H1 (cell line): ENCODE data around the gene MMP8. TPM values are rescaled to one million over a fixed set of nuclear protein-coding genes. Genes with fewer than 3 reads are reported as not detected.

ENCODE experiments used
- CBX8 ChIP-seq: fragments of 300-800, 300-1000 bp; sonication (generic); IDR thresholded peaks from 2 replicates; pipeline ENCODE4 v1.7.1; 2016; ENCODE audit warnings: low read depth, low read length, borderline replicate concordance
- EGR1 ChIP-seq: IDR thresholded peaks from 2 replicates; pipeline ENCODE4 v1.6.1; 2011; ENCODE audit warnings: low read depth, low read length, borderline replicate concordance
- PHF8 ChIP-seq: fragments of 200-600 bp; sonication (generic); conservative IDR thresholded peaks from 2 replicates; pipeline ENCODE4 v1.7.1; 2012; ENCODE audit warnings: low read depth, mild to moderate bottlenecking, inconsistent platforms, low read length, moderate library complexity
- POLR2A ChIP-seq, 2 experiments: IDR thresholded peaks; 1 replicate in 1 of 2; 2 replicates in 1 of 2; pipeline ENCODE4 v1.6.1; 2011; ENCODE audit warnings: low read depth in 2 of 2, low read length in 2 of 2, mild to moderate bottlenecking in 2 of 2; ENCODE audit errors: control extremely low read depth in 1 of 2
- SP1 ChIP-seq: IDR thresholded peaks from 2 replicates; pipeline ENCODE4 v1.6.1; 2011; ENCODE audit warnings: low read depth, low read length
- TAF1 ChIP-seq: IDR thresholded peaks from 2 replicates; pipeline ENCODE4 v1.6.1; 2011; ENCODE audit warnings: mild to moderate bottlenecking, low read depth, low read length
- TAF7 ChIP-seq: optimal IDR thresholded peaks from 2 replicates; pipeline ENCODE3; 2011; ENCODE audit warnings: low read depth, mild to moderate bottlenecking, inconsistent platforms, low read length, moderate library complexity, borderline replicate concordance
- polyA plus RNA-seq, 7 experiments: library from polyadenylated mRNA; depleted of rRNA in 3 of 7; stranded (reverse) in 5 of 7; unstranded in 2 of 7; fragments of >200 nt in 5 of 7; fragments of 200-250 nt in 2 of 7; gene quantifications; 1 replicate in 5 of 7; 2 replicates in 1 of 7; 4 replicates in 1 of 7; pipeline versions ENCODE4 v1.2.1 to v1.2.3, GENCODE V29; 2011 to 2013; ENCODE audit warnings: missing spikeins in 2 of 7, mixed read lengths in 2 of 7
- total RNA-seq: library from RNA; stranded (reverse); fragmentation: NEBNext Ultra II Directional; extraction: Animal tissue kit (Norgen Biotek cat#: 25700); gene quantifications from 2 replicates; pipeline ENCODE4 v1.2.1, GENCODE V29; 2021
- TF ChIP-seq, protein P1 (sequence below): IDR thresholded peaks from 2 replicates; pipeline ENCODE4 v1.6.1; 2012; ENCODE audit warnings: low read length, inconsistent platforms
- TF ChIP-seq, protein P2 (sequence below): IDR thresholded peaks from 2 replicates; pipeline ENCODE4 v1.6.1; 2011; ENCODE audit warnings: low read length, improper control_type of control experiment

MMP8 gene
- total and polyA plus RNA-seq, 2 of the 8 experiments (the other 6 are each of a cell fraction or from before 2014, with no cell fraction given) = not detected

DNA sequence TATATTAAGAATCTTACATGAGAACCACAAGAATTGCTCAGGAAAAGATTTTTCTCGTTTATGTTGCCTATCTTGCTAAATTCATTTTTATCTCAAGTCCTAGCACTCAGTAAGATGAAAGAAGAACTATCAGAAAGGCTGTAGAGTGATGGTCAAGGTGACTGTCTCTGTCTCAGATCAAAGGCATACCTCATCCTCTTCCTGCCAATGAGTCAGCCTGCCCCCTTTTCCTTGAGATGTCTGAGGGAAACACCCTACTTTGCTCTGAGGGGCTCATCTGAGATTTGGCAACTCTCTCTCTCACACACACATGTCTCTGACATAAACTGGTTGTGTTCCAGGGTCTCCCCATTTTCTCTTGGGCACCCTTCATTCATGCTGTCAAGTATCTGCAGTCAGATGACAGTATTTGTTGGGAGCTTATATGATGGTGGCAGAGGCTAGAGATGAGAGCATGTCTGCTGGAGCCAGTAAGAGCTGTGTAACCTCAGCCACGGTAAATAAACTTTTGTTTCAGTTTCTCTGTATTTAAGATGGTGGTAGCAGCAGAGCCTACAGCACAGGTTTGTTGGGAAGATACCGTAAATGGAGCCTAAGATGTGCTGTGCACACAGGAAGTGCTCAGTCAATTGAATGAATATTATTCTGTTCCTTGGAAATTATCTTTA, 20.8 kb downstream of the MMP8 start (continued):
- TF ChIP-seq, protein P1, sequence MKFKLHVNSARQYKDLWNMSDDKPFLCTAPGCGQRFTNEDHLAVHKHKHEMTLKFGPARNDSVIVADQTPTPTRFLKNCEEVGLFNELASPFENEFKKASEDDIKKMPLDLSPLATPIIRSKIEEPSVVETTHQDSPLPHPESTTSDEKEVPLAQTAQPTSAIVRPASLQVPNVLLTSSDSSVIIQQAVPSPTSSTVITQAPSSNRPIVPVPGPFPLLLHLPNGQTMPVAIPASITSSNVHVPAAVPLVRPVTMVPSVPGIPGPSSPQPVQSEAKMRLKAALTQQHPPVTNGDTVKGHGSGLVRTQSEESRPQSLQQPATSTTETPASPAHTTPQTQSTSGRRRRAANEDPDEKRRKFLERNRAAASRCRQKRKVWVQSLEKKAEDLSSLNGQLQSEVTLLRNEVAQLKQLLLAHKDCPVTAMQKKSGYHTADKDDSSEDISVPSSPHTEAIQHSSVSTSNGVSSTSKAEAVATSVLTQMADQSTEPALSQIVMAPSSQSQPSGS = no peak
- TF ChIP-seq EGR1 (no peak), SP1 (no peak), TAF1 (no peak), PHF8 (no peak), CBX8 (no peak), TAF7 (no peak), POLR2A (IDR thresholded peaks at IDR 0.05; ENCODE audit: control extremely low read depth in 1 of 2, low read depth in 2 of 2, low read length in 2 of 2) (no peak)
- TF ChIP-seq, protein P2, sequence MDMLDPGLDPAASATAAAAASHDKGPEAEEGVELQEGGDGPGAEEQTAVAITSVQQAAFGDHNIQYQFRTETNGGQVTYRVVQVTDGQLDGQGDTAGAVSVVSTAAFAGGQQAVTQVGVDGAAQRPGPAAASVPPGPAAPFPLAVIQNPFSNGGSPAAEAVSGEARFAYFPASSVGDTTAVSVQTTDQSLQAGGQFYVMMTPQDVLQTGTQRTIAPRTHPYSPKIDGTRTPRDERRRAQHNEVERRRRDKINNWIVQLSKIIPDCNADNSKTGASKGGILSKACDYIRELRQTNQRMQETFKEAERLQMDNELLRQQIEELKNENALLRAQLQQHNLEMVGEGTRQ = no peak
